OCI-LY7 (cell line): ENCODE data around the gene DHRS7. TPM values are rescaled to one million over a fixed set of nuclear protein-coding genes. Genes with fewer than 3 reads are reported as not detected.

Experiments
- BruUV-seq: library from RNA; stranded (reverse); fragments of 400-500 nt; replicated peaks from 2 replicates; lab custom pipeline; 2021; lab: Mats Ljungman, UMichigan
- CTCF ChIA-PET: fragments of 300-600 bp; sonication (Branson Sonifier 250); formaldehyde crosslinking; loops from one replicate; lab custom pipeline; 2022; ENCODE audit warnings: antibody characterized with exemption; ENCODE audit not compliant: unreplicated experiment; lab: Charles Lee
- POLR2A ChIA-PET: fragments of 300-600 bp; sonication (Branson Sonifier 250); formaldehyde crosslinking; loops from one replicate; lab custom pipeline; 2022; ENCODE audit warnings: antibody characterized with exemption; lab: Charles Lee
- DNase-seq: peaks from one replicate; pipeline ENCODE4 v3.0.0-alpha.2; 2015; ENCODE audit warnings: low spot score
- H2AFZ ChIP-seq: fragments of 200-600 bp; sonication (generic), shearing (Covaris generic); 2 replicates; pipeline ENCODE4 v1.6.1; 2014; ENCODE audit warnings: mild to moderate bottlenecking, antibody characterized with exemption, low read length, moderate library complexity
- H3K27ac ChIP-seq: fragments of 200-600 bp; sonication (generic); 2 replicates; pipeline ENCODE4 v1.5.1; 2014; ENCODE audit warnings: mixed run types, low read depth, mild to moderate bottlenecking, moderate library complexity, low read length, inconsistent platforms; ENCODE audit not compliant: poor library complexity, severe bottlenecking
- H3K36me3 ChIP-seq: fragments of 200-600 bp; sonication (generic); 2 replicates; pipeline ENCODE4 v1.6.1; 2014; ENCODE audit warnings: mild to moderate bottlenecking, antibody characterized with exemption, low read length, moderate library complexity, mixed read lengths; ENCODE audit not compliant: insufficient read depth
- H3K4me1 ChIP-seq: fragments of 200-600 bp; sonication (generic); 2 replicates; pipeline ENCODE4 v1.5.1; 2014; ENCODE audit warnings: mild to moderate bottlenecking, low read length; ENCODE audit not compliant: insufficient read depth, poor library complexity, severe bottlenecking
- H3K4me2 ChIP-seq: fragments of 200-600 bp; sonication (generic); 2 replicates; pipeline ENCODE4 v1.6.1; 2014; ENCODE audit warnings: mild to moderate bottlenecking, low read length
- H3K4me3 ChIP-seq: fragments of 200-600 bp; sonication (generic); 2 replicates; pipeline ENCODE4 v1.5.1; 2014; ENCODE audit warnings: mild to moderate bottlenecking, low read depth, low read length; ENCODE audit not compliant: poor library complexity, severe bottlenecking
- H3K79me2 ChIP-seq: fragments of 200-600 bp; sonication (generic); 2 replicates; pipeline ENCODE4 v1.6.1; 2016; ENCODE audit warnings: low read depth, mild to moderate bottlenecking, low read length, moderate library complexity, mixed read lengths; ENCODE audit not compliant: insufficient read depth
- H3K9me2 ChIP-seq: fragments of 200-600 bp; sonication (generic); 2 replicates; pipeline ENCODE4 v1.6.1; 2016; ENCODE audit warnings: mild to moderate bottlenecking, low read length, mixed read lengths; ENCODE audit not compliant: insufficient read depth
- H3K9me3 ChIP-seq: fragments of 200-600 bp; sonication (generic); 2 replicates; pipeline ENCODE4 v1.6.1; 2014; ENCODE audit warnings: mild to moderate bottlenecking, mixed run types, low read length, mixed read lengths
- H4K20me1 ChIP-seq: fragments of 200-600 bp; sonication (generic); 2 replicates; pipeline ENCODE4 v1.6.1; 2014; ENCODE audit warnings: mild to moderate bottlenecking, antibody characterized with exemption, low read length, moderate library complexity, mixed read lengths; ENCODE audit not compliant: insufficient read depth
- CTCF ChIP-seq: fragments of 200-600 bp; sonication (generic); conservative IDR thresholded peaks from 2 replicates; pipeline ENCODE4 v1.5.1; 2014; ENCODE audit warnings: mild to moderate bottlenecking, antibody characterized with exemption, low read length, moderate library complexity, mixed read lengths
- EZH2phosphoT487 ChIP-seq: fragments of 200-600 bp; sonication (generic); IDR thresholded peaks from 2 replicates; pipeline ENCODE4 v1.6.1; 2018; ENCODE audit warnings: low read depth, borderline replicate concordance, mild to moderate bottlenecking, mixed run types, antibody characterized with exemption, low read length, moderate library complexity, mixed read lengths
- intact Hi-C: fragments of 100-400 bp; cut with micrococcal nuclease; formaldehyde crosslinking; loops from one replicate; pipeline ENCODE4 v1.10.0; 2022; ENCODE audit not compliant: unreplicated experiment
- total RNA-seq, 2 experiments: library from RNA; depleted of rRNA in 1 of 2; stranded (reverse); fragments of >200 nt in 1 of 2; shearing (Covaris generic) in 1 of 2; gene quantifications; 2 replicates each; pipeline ENCODE4 v1.2.3, GENCODE V29; 2014 to 2022

Gene DHRS7
- total RNA-seq, 2 experiments from 2014 or later = 31.1 to 32.7 TPM

- H3K4me1 ChIP-seq = peaks cover 28% of the 10 kb centered on the region
- no peak overlapping the region for H2AFZ ChIP-seq
- peak overlapping the region; percentile 70 for H3K4me3 ChIP-seq
- no peaks in the 10 kb centered on the region for H3K9me2 ChIP-seq
- intact Hi-C loops = no loop called here
- POLR2A ChIA-PET = interaction anchor here (1.0 to 5.3 kb wide), 6 partner anchors 9 to 199 kb away, joined by 3 to 28 read pairs (median 5); partner anchors contain the start of gene PCNX4
- no peak overlapping the region for H3K27ac ChIP-seq
- peaks cover 14% of the 10 kb centered on the region; the same call in 1 of the 2 replicates for H3K79me2 ChIP-seq
- H3K4me2 ChIP-seq = peak overlapping the region; percentile 82
- no peaks in the 10 kb centered on the region for H4K20me1 ChIP-seq
- no peak for DNase-seq
- H3K36me3 ChIP-seq = peaks cover 6% of the 10 kb centered on the region
- no peak for TF ChIP-seq CTCF
- TF ChIP-seq EZH2phosphoT487 = no peak
- BruUV-seq = TSS peak; percentile 75
- no peaks in the 10 kb centered on the region for H3K9me3 ChIP-seq
- CTCF ChIA-PET = no interaction called here
Measured at GRCh38 chr14:60163693-60164092, 1.5 kb downstream of the DHRS7 start.

GRCh38 chr14:60161196-60162107 is 3.7 kb downstream of the DHRS7 start:
- H3K9me2 ChIP-seq = no peaks in the 10 kb centered on the region
- CTCF ChIA-PET = no interaction called here
- H3K9me3 ChIP-seq = no peaks in the 10 kb centered on the region
- no peak for TF ChIP-seq CTCF
- TF ChIP-seq EZH2phosphoT487 = no peak
- peaks cover 14% of the 10 kb centered on the region; the same call in 1 of the 2 replicates for H3K79me2 ChIP-seq
- H3K27ac ChIP-seq = no peak overlapping the region
- H3K36me3 ChIP-seq = peaks cover 6% of the 10 kb centered on the region
- no TSS peak for BruUV-seq
- H3K4me1 ChIP-seq = peaks cover 26% of the 10 kb centered on the region
- H3K4me2 ChIP-seq = no peak overlapping the region
- intact Hi-C loops = no loop called here
- POLR2A ChIA-PET = interaction anchor here (0.6 to 5.3 kb wide), 9 partner anchors 10 to 1915 kb away, joined by 3 to 28 read pairs (median 4); no protein-coding TSS in a partner anchor
- H4K20me1 ChIP-seq = no peaks in the 10 kb centered on the region
- peak; percentile 14 for DNase-seq
- no peak overlapping the region for H3K4me3 ChIP-seq
- no peak overlapping the region for H2AFZ ChIP-seq
